WTC11 (cell line): ENCODE measurements around the gene HACD3. TPM values are rescaled to one million over a fixed set of nuclear protein-coding genes. Genes with fewer than 3 reads are reported as not detected.

ENCODE experiments used
- ATAC-seq: fragments of 200-7000 bp; cut with Tn5 transposase; 2 replicates; pipeline ENCODE4 v1.10.0; 2021; ENCODE audit warnings: mild to moderate bottlenecking, moderate library complexity
- CTCF ChIA-PET: fragments of 300-600 bp; sonication (Branson Sonifier 250); formaldehyde crosslinking; loops from one replicate; lab custom pipeline; 2021; ENCODE audit warnings: antibody characterized with exemption; lab: Charles Lee
- POLR2A ChIA-PET: fragments of 350-600 bp; sonication (Branson Sonifier 250); formaldehyde crosslinking; loops from one replicate; lab custom pipeline; 2021; ENCODE audit warnings: antibody characterized with exemption; lab: Charles Lee
- DNase-seq: peaks from one replicate; pipeline ENCODE4 v3.0.0; 2021; ENCODE audit warnings: low spot score
- H3K27ac Mint-ChIP-seq: 2 replicates; pipeline ENCODE4 v1.8.0; 2021; ENCODE audit warnings: mixed read lengths
- H3K27me3 Mint-ChIP-seq: 2 replicates; pipeline ENCODE4 v1.8.0; 2021; ENCODE audit warnings: low read depth, mild to moderate bottlenecking, moderate library complexity, mixed read lengths
- H3K36me3 Mint-ChIP-seq: 2 replicates; pipeline ENCODE4 v1.8.0; 2021; ENCODE audit warnings: mixed read lengths
- H3K4me1 Mint-ChIP-seq: 2 replicates; pipeline ENCODE4 v1.8.0; 2022; ENCODE audit warnings: mixed read lengths
- H3K4me3 Mint-ChIP-seq: 2 replicates; pipeline ENCODE4 v1.8.0; 2021; ENCODE audit warnings: mild to moderate bottlenecking, moderate library complexity, mixed read lengths
- H3K9me3 Mint-ChIP-seq: 2 replicates; pipeline ENCODE4 v1.8.0; 2021; ENCODE audit warnings: mixed read lengths
- ATF1 ChIP-seq: sonication (generic); formaldehyde crosslinking; IDR thresholded peaks from 2 replicates; pipeline ENCODE4 v1.8.1; 2023; ENCODE audit warnings: mild to moderate bottlenecking, moderate library complexity, missing genetic modification reagents
- ATF3 ChIP-seq: sonication (generic); formaldehyde crosslinking; conservative IDR thresholded peaks from 2 replicates; pipeline ENCODE4 v1.8.1; 2022; ENCODE audit warnings: mild to moderate bottlenecking, missing genetic modification reagents
- CDX4 ChIP-seq: fragments of 250-450 bp; sonication (Bioruptor Pico); IDR thresholded peaks from 2 replicates; pipeline ENCODE4 v1.9.0; 2021; ENCODE audit warnings: moderate library complexity, mild to moderate bottlenecking, inconsistent platforms, borderline replicate concordance
- CREB1 ChIP-seq: sonication (generic); formaldehyde crosslinking; IDR thresholded peaks from 2 replicates; pipeline ENCODE4 v1.8.0; 2023; ENCODE audit warnings: mild to moderate bottlenecking, missing genetic modification reagents
- CTCF ChIP-seq: fragments of 200-600 bp; IDR thresholded peaks from 2 replicates; pipeline ENCODE4 v1.8.0; 2022; ENCODE audit warnings: antibody characterized with exemption
- E2F4 ChIP-seq: sonication (generic); formaldehyde crosslinking; IDR thresholded peaks from 2 replicates; pipeline ENCODE4 v1.8.1; 2022; ENCODE audit warnings: low read depth, mild to moderate bottlenecking, moderate library complexity, missing genetic modification reagents, borderline replicate concordance
- JAZF1 ChIP-seq: fragments of 250-450 bp; sonication (Bioruptor Pico); IDR thresholded peaks from 2 replicates; pipeline ENCODE4 v1.9.0; 2021; ENCODE audit warnings: moderate library complexity, mild to moderate bottlenecking, inconsistent platforms
- MAX ChIP-seq: sonication (generic); formaldehyde crosslinking; IDR thresholded peaks from 2 replicates; pipeline ENCODE4 v1.8.0; 2022; ENCODE audit warnings: mild to moderate bottlenecking, missing genetic modification reagents
- NR3C1 ChIP-seq: sonication (generic); formaldehyde crosslinking; conservative IDR thresholded peaks from 2 replicates; pipeline ENCODE4 v1.8.1; 2023; ENCODE audit warnings: low read depth, mild to moderate bottlenecking, missing genetic modification reagents
- PRDM15 ChIP-seq: sonication (generic); formaldehyde crosslinking; IDR thresholded peaks from 2 replicates; pipeline ENCODE4 v1.8.0; 2022; ENCODE audit warnings: missing genetic modification reagents
- TP53 ChIP-seq: sonication (generic); formaldehyde crosslinking; IDR thresholded peaks from 2 replicates; pipeline ENCODE4 v1.8.1; 2023; ENCODE audit warnings: mild to moderate bottlenecking, missing genetic modification reagents
- total RNA-seq: library from RNA; stranded (reverse); gene quantifications from 3 replicates; pipeline ENCODE4 v1.2.3, GENCODE V29; 2021
- TF ChIP-seq, protein P1 (sequence below): sonication (generic); formaldehyde crosslinking; IDR thresholded peaks from 2 replicates; pipeline ENCODE4 v1.8.1; 2023; ENCODE audit warnings: mild to moderate bottlenecking, missing genetic modification reagents, moderate library complexity
- TF ChIP-seq, protein P2 (sequence below): sonication (generic); formaldehyde crosslinking; IDR thresholded peaks from 2 replicates; pipeline ENCODE4 v1.8.1; 2022; ENCODE audit warnings: low read depth, missing genetic modification reagents, borderline replicate concordance

HACD3 gene
- total RNA-seq, 1 experiment from 2014 or later: 95.9 TPM

DNA sequence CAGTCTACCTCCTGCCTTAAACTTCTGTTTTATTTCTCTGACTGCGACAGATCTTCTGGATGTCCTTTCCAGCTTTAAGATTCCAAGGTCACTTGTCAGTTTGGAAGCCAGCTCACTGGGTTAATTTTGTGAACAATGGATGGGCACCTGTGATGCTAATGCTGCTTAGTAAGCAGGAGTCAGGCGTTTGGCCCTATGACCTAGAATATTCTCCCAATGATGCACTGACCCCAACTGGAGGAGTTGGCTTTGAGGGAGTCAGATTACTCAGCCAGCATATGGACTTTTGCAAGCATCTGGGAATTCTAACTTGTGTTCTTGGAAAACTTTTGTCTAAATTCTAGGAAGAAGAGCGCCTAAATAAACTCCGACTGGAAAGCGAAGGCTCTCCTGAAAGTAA is 28.1 kb downstream of the HACD3 start (continued):
- TF ChIP-seq, protein P1, sequence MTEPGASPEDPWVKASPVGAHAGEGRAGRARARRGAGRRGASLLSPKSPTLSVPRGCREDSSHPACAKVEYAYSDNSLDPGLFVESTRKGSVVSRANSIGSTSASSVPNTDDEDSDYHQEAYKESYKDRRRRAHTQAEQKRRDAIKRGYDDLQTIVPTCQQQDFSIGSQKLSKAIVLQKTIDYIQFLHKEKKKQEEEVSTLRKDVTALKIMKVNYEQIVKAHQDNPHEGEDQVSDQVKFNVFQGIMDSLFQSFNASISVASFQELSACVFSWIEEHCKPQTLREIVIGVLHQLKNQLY (CRISPR knock-in tag): no peak
- TF ChIP-seq CREB1 (CRISPR knock-in tag): no peak
- no peak for TF ChIP-seq CTCF

DNA sequence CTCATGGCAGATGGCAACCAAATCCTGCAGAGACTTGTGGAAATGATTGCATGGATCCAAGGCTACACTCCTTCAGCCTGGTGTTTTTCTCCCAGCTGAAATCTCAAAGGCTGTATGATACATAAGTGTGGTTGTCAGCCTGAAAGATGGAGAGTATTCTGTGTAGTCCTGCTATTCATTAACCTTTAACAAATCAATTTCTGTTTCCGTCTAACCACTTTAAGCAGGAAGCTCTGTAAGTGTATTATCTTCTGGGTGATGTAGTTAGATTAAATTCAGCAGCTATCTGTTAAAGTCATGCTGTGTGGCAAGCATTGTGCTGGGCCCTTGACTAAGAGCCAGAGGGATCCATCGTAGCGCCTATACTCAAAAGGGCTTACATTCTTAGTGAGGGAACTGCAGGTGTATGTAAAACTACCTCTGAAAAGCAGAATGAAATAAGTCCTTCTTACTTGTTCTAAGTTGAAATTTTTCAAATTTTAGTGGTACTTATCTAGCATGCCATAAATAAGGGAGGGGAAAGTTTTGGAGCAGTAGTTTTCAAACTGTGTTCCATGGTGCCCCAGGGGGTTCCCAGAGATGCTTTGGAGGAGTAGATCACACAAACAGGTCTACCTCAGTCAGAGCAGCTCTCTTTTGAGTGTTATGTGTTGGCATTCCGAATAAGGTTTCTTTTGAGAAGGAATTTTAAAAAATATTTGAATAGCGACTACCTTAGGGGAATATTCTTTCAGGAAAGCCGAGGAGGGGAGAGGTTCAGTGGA is 28.9 kb downstream of the HACD3 start:
- CTCF ChIA-PET: interaction anchor here (1.0 kb wide), 1 partner anchor 42 kb away, joined by 3 read pairs; the partner anchor contains the start of gene DPP8

More for the DNA sequence above, 28.9 kb downstream of the HACD3 start:
- Mint-ChIP-seq H3K9me3 (peaks cover 3% of the 10 kb centered on the region), H3K4me1 (no peaks in the 10 kb centered on the region), H3K36me3 (peaks cover 81% of the 10 kb centered on the region), H3K27me3 (no peaks in the 10 kb centered on the region)
- ATAC-seq: no peak
- no peak for TF ChIP-seq MAX (CRISPR knock-in tag)
- TF ChIP-seq NR3C1: no peak
- TF ChIP-seq, protein P2, sequence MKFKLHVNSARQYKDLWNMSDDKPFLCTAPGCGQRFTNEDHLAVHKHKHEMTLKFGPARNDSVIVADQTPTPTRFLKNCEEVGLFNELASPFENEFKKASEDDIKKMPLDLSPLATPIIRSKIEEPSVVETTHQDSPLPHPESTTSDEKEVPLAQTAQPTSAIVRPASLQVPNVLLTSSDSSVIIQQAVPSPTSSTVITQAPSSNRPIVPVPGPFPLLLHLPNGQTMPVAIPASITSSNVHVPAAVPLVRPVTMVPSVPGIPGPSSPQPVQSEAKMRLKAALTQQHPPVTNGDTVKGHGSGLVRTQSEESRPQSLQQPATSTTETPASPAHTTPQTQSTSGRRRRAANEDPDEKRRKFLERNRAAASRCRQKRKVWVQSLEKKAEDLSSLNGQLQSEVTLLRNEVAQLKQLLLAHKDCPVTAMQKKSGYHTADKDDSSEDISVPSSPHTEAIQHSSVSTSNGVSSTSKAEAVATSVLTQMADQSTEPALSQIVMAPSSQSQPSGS (CRISPR knock-in tag): no peak
- TF ChIP-seq E2F4: no peak
- no peak for TF ChIP-seq CDX4 (CRISPR knock-in tag)
- TF ChIP-seq TP53: no peak
- no peak for TF ChIP-seq JAZF1
- TF ChIP-seq ATF1 (CRISPR knock-in tag): no peak
- no peak for TF ChIP-seq PRDM15
- no peak for TF ChIP-seq ATF3 (CRISPR knock-in tag)
- TF ChIP-seq, all 79 proteins: peak for 0
- DNase-seq: no peak
- Mint-ChIP-seq H3K27ac (no peak overlapping the region), H3K4me3 (no peak overlapping the region)
- POLR2A ChIA-PET: no interaction called here
